ENCODE data around the gene GRIN2A.

Gene GRIN2A

GRCh38 chr16:10113248-10113647, 69.0 kb downstream of the GRIN2A start:
- H3K4me3 ChIP-seq (replicated peaks; ENCODE audit: insufficient read depth, low read length) = no peak overlapping the region
- TF ChIP-seq POLR2AphosphoS5 (IDR thresholded peaks at IDR 0.05; ENCODE audit: low read depth) = no peak
- TF ChIP-seq CTCF (IDR thresholded peaks at IDR 0.05; ENCODE audit: insufficient read depth, low read length) = no peak
- no peak for TF ChIP-seq SPI1 (IDR thresholded peaks at IDR 0.05; ENCODE audit: borderline replicate concordance, low read depth)
- no peak for TF ChIP-seq REST (IDR thresholded peaks at IDR 0.05; ENCODE audit: insufficient replicate concordance, low read depth)
- no peak for TF ChIP-seq GABPA (IDR thresholded peaks at IDR 0.05; ENCODE audit: low read depth)
- no peak for DNase-seq (ENCODE audit: low read depth in 1 of 2, low spot score in 1 of 2)
- H3K27ac ChIP-seq (replicated peaks) = no peak overlapping the region
- no peaks in the 10 kb centered on the region for H3K27me3 ChIP-seq (ENCODE audit: insufficient read depth, poor library complexity, severe bottlenecking)

DNA sequence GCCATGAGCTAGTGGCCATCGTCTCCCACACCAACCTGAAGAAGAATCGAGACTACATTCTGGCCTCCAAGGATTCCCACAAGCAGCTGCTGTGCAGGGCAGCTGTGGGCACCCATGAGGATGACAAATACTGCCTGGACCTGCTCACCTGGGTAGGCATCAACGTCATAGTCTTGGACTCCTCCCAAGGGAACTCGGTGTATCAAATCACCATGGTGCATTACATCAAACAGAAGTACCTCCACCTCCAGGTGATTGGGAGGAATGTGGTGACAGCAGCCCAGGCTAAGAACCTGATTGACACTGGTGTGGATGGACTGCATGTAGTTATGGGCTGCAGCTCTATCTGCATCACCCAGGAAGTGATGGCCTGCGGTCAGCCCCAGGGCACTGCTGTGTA, 70.2 kb downstream of the GRIN2A start:
- Histone ChIP-seq H3K4me3 (replicated peaks; ENCODE audit: insufficient read depth, low read length) (no peak overlapping the region), H3K27me3 (ENCODE audit: insufficient read depth, poor library complexity, severe bottlenecking) (no peaks in the 10 kb centered on the region), H3K27ac (replicated peaks) (no peak overlapping the region)
- TF ChIP-seq SPI1 (IDR thresholded peaks at IDR 0.05; ENCODE audit: borderline replicate concordance, low read depth) (no peak), GABPA (IDR thresholded peaks at IDR 0.05; ENCODE audit: low read depth) (no peak), POLR2AphosphoS5 (IDR thresholded peaks at IDR 0.05; ENCODE audit: low read depth) (no peak), REST (IDR thresholded peaks at IDR 0.05; ENCODE audit: insufficient replicate concordance, low read depth) (no peak), CTCF (IDR thresholded peaks at IDR 0.05; ENCODE audit: insufficient read depth, low read length) (no peak)
- DNase-seq (ENCODE audit: low read depth in 1 of 2, low spot score in 1 of 2) = no peak

DNA sequence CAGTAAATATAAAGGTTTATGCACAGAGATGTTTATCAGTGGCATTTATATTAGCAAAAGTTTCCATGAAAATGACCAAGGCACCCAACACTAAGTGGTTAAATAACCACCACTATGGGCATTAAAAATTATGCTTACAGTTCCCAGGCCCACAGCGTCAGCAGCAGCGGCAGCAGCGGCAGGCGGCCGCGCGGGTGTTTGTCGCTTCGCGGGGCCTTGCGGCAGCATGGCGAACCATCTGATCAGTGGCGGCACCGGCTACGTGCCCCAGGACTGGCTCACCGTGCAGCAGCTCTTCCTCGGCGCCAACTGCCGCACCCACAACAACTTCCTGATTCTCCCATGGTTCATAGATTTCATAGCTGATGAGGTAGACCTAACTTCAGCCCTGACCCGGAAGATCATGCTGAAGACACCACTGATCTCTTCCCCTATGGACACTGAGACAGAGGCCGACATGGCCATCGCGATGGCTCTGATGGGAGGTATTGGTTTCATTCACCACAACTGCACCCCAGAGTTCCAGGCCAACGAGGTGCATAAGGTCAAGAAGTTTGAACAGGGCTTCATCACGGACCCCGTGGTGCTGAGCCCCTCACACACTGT, 71.0 kb downstream of the GRIN2A start:
- no peak for DNase-seq (ENCODE audit: low read depth in 1 of 2, low spot score in 1 of 2)
- Histone ChIP-seq H3K4me3 (replicated peaks; ENCODE audit: insufficient read depth, low read length) (no peak overlapping the region), H3K27ac (replicated peaks) (no peak overlapping the region), H3K27me3 (ENCODE audit: insufficient read depth, poor library complexity, severe bottlenecking) (no peaks in the 10 kb centered on the region)
- TF ChIP-seq REST (IDR thresholded peaks at IDR 0.05; ENCODE audit: insufficient replicate concordance, low read depth) (no peak), SPI1 (IDR thresholded peaks at IDR 0.05; ENCODE audit: borderline replicate concordance, low read depth) (no peak), GABPA (IDR thresholded peaks at IDR 0.05; ENCODE audit: low read depth) (no peak), CTCF (IDR thresholded peaks at IDR 0.05; ENCODE audit: insufficient read depth, low read length) (no peak), POLR2AphosphoS5 (IDR thresholded peaks at IDR 0.05; ENCODE audit: low read depth) (no peak)

Measured in HL-60 (cell line).